Adrenal gland (tissue), 12 donors: ENCODE data around the gene LCN10. TPM values are rescaled to one million over a fixed set of nuclear protein-coding genes. Genes with fewer than 3 reads are reported as not detected.

ENCODE experiments used
- DNase-seq, 7 donors: peaks; one replicate each; pipeline ENCODE4 v3.0.0-alpha.2; 2019 to 2020
- H3K27ac ChIP-seq, 5 donors: fragments of 200-600 bp; sonication (generic) in 4 of 5; 1 replicate in 3 of 5; 2 replicates in 2 of 5; pipeline versions ENCODE4 v1.5.1 to v1.8.0; 2016 to 2020; ENCODE audit warnings: mild to moderate bottlenecking in 1 of 5
- H3K27me3 ChIP-seq: fragments of 200-600 bp; 2 replicates; pipeline ENCODE4 v1.8.0; 2021
- H3K36me3 ChIP-seq, 2 donors: fragments of 200-600 bp; replicated peaks in 1 of 2; 1 replicate in 1 of 2; 2 replicates in 1 of 2; pipeline versions ENCODE4 v1.5.1 to v1.8.0; 2018 to 2022
- H3K4me1 ChIP-seq, 2 donors: fragments of 200-600 bp; replicated peaks in 1 of 2; 1 replicate in 1 of 2; 2 replicates in 1 of 2; pipeline versions ENCODE4 v1.5.1 to v1.8.0; 2018 to 2021
- H3K4me3 ChIP-seq, 4 donors: fragments of 200-600 bp; sonication (generic) in 3 of 4; one replicate each; pipeline ENCODE4 v1.5.1; 2016 to 2018
- H3K9me3 ChIP-seq, 3 donors: fragments of 200-600 bp; sonication (generic) in 1 of 3; replicated peaks in 1 of 3; 1 replicate in 2 of 3; 2 replicates in 1 of 3; pipeline versions ENCODE4 v1.5.1 to v1.8.0; 2016 to 2021
- CTCF ChIP-seq, 6 experiments: fragments of 450-650 bp in 4 of 6; fragments of 200-600 bp in 2 of 6; sonication (generic) in 1 of 6; IDR thresholded peaks; 1 replicate in 5 of 6; 2 replicates in 1 of 6; pipeline versions ENCODE4 v1.5.1 to v1.8.0; 2016 to 2021; ENCODE audit warnings: antibody characterized with exemption in 6 of 6, mild to moderate bottlenecking in 2 of 6, moderate library complexity in 1 of 6
- POLR2A ChIP-seq, 2 donors: fragments of 450-650 bp; IDR thresholded peaks; one replicate each; pipeline ENCODE4 v1.6.1; 2017; ENCODE audit warnings: antibody characterized with exemption in 2 of 2, mild to moderate bottlenecking in 2 of 2, moderate library complexity in 1 of 2
- WGBS, 4 donors: extraction: QIAGEN DNeasy Blood & Tissue Kit in 2 of 4; methylation state at CpG; one replicate each; pipeline versions ENCODE4 v1.1.5 to v1.1.7; 2013 to 2017; 5-methylcytosine and 5-hydroxymethylcytosine counted together
- intact Hi-C, 2 donors: fragments of 100-400 bp; cut with DNase I; formaldehyde crosslinking; loops; one replicate each; pipeline versions ENCODE4 v1.14.1 to v1.15.0; 2022 to 2023
- polyA plus RNA-seq, 3 donors: library from polyadenylated mRNA; stranded (reverse); fragments of 200-250 nt in 2 of 3; fragments of 350-450 nt in 1 of 3; fragmentation: Illumina TruSeq in 1 of 3; extraction: RNeasy Lipid Tissue Mini Kit (QIAGEN cat#74804) in 1 of 3; gene quantifications; one replicate each; pipeline ENCODE4 v1.2.3, GENCODE V29; 2013 to 2014
- total RNA-seq, 9 donors: library from RNA; depleted of rRNA in 4 of 9; stranded (reverse); fragments of >200 nt in 4 of 9; fragments of 120-200 nt in 1 of 9; fragmentation: NEBNext Ultra II Directional in 1 of 9; extraction: Animal tissue kit (Norgen Biotek cat#: 25700) in 1 of 9; gene quantifications; one replicate each; pipeline versions ENCODE4 v1.1.0 to v1.2.4, GENCODE V29; 2013 to 2023
- donor health status: healthy with polysubstance abuse.
- donor health status: Bipolar disorder and iron deficiency.
- donor health status: DM: yes; HTN: yes; CAD: no.
- donor health status: DM: no; HTN: no; CAD: no.
- donor health status: DM: no; HTN: no; CAD: no.
- donor health status: DM: yes; HTN: yes; CAD: no.

LCN10 gene
- total and polyA plus RNA-seq, 12 donors, result 0.11 to 9.5 (median 0.84) TPM; not detected in 6

DNA sequence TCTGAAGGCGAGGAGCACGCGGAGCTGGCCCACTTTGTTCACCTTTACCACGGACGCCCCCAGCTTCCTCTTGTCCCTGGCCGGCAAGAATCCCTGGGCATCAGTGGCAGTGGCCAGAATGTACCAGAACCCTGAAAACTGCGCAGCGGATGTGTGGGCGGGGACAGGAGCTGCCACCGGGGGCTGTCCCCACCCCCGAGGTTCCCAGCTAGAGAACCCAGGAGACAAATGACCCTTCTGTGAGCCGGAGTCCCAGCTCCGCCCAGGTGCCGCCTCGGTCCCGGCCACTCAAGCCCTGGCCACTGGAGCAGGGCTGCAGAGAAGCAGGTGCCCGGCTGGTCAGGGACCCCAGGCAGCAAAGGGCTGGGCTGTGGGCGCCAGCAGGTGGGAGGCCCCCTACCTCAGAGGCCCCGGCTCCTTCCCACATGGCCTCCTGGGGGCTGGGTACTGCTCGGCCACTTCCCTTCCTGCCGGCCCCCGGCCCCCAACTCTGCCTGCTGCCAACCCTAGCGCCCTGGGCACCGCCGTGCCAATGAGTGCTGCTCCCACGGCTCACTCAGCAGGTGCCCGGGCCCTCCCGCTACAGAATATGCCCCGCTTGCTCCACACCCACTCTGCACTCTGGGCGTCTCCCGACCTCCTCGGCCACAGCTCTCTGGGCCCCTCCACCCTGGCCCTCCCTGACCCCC lies 713 bp downstream of the LCN10 start:
- 20 to 37% (median 32%) methylated on average over 10 to 32 of the region's 32 CpGs for WGBS, 4 donors
- no peaks in the 10 kb centered on the region for H3K36me3 ChIP-seq
- no peak overlapping the region for H3K27ac ChIP-seq
- H3K4me3 ChIP-seq, result no peak overlapping the region
- peaks cover 24% of the 10 kb centered on the region for H3K27me3 ChIP-seq
- intact Hi-C loops, result no loop called here
- DNase-seq, result no peak
- no peak for TF ChIP-seq CTCF (IDR thresholded peaks at IDR 0.05)
- TF ChIP-seq POLR2A (IDR thresholded peaks at IDR 0.05), result no peak
- no peaks in the 10 kb centered on the region for H3K9me3 ChIP-seq
- peaks cover 0 to 6% of the 10 kb centered on the region in 2 donors for H3K4me1 ChIP-seq

GRCh38 chr9:136740971-136741882 lies 1.5 kb downstream of the LCN10 start:
- Histone ChIP-seq H3K36me3 (no peaks in the 10 kb centered on the region), H3K9me3 (no peaks in the 10 kb centered on the region), H3K27ac (no peak overlapping the region), H3K27me3 (peaks cover 24% of the 10 kb centered on the region), H3K4me1 (peaks cover 0 to 6% of the 10 kb centered on the region in 2 donors), H3K4me3 (no peak overlapping the region)
- no peak for TF ChIP-seq POLR2A (IDR thresholded peaks at IDR 0.05)
- TF ChIP-seq CTCF (IDR thresholded peaks at IDR 0.05), result no peak
- intact Hi-C loops, result no loop called here
- DNase-seq, result peak in 6 of 7 donors; percentile 53 to 63 (median 56)
- 15 to 39% (median 18%) methylated on average over 5 to 37 of the region's 37 CpGs for WGBS, 4 donors

DNA sequence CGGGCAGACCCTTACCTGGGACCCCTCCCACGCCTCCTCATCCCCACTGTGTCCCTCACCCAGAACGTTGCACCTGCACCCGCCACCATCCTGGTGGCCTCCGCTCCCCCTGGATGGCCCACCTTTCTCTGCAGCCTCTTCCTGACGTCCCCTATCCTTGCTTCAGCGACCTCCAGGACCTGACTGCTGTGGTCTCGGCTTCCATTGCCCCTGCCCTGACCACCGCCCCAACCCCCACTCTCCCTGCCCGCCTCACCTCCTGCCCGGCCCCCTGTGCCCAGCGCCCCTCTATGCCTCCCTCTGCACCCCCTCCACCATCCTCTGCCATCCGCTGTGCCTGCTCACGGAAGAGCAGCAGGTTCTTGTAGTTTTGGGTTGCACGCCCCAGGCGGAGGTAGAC lies 2.2 kb downstream of the LCN10 start:
- no peak for DNase-seq
- peaks cover 24% of the 10 kb centered on the region for H3K27me3 ChIP-seq
- H3K27ac ChIP-seq, result no peak overlapping the region
- H3K9me3 ChIP-seq, result no peaks in the 10 kb centered on the region
- no peak overlapping the region for H3K4me3 ChIP-seq
- 74 to 84% (median 77%) methylated on average over 11 to 16 of the region's 16 CpGs for WGBS, 4 donors
- H3K36me3 ChIP-seq, result no peaks in the 10 kb centered on the region
- TF ChIP-seq CTCF (IDR thresholded peaks at IDR 0.05) (no peak), POLR2A (IDR thresholded peaks at IDR 0.05) (no peak)
- intact Hi-C loops, result no loop called here
- peaks cover 0 to 6% of the 10 kb centered on the region in 2 donors for H3K4me1 ChIP-seq

DNA sequence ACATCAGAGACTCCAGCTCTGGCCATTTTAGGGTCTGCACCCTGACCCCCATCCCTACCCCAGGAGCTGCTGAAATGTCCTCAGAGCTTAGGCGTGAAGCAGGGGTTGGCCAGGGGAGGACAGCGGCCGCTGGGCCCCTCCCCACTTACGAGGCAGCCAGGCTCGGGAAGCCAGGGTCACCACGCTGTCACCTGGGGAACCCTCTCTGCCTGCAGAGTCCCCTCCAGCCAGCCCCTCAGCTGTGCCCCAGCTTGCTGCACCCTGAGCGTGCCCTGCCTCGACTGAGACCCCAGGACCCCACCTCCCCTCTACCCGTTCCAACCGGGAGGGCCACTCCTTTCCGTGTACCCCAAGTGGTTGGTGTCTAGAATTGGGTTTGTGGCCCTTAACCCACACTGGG lies 2.7 kb downstream of the LCN10 start:
- Histone ChIP-seq H3K36me3 (no peaks in the 10 kb centered on the region), H3K27ac (no peak overlapping the region), H3K9me3 (no peaks in the 10 kb centered on the region), H3K4me3 (no peak overlapping the region), H3K4me1 (peaks cover 0 to 6% of the 10 kb centered on the region in 2 donors), H3K27me3 (peaks cover 24% of the 10 kb centered on the region)
- WGBS, 4 donors, result 79 to 90% (median 84%) methylated on average over 5 to 11 of the region's 11 CpGs
- TF ChIP-seq POLR2A (IDR thresholded peaks at IDR 0.05) (no peak), CTCF (IDR thresholded peaks at IDR 0.05) (no peak)
- intact Hi-C loops, result no loop called here
- DNase-seq, result no peak
